CD4-positive, alpha-beta T cell treated with Interleukin-21 for 1 hour (primary cell): ENCODE measurements around the gene APOL3.
"Not testable (repeated sequence)": the region's sequence is repeated elsewhere in the genome, so short reads cannot be mapped to it uniquely, and the experiment has no call there.

ENCODE experiments used
- DNase-seq: peaks from one replicate; pipeline ENCODE4 v3.0.0-alpha.2; 2020

APOL3 gene

GRCh38 chr22:36156119-36156514 lies 4.4 kb downstream of the APOL3 start:
- DNase-seq: no peak

- DNase-seq: no peak
These were observed 4.9 kb downstream of the APOL3 start for GRCh38 chr22:36155702-36156101.

GRCh38 chr22:36154423-36154945 lies 6.1 kb downstream of the APOL3 start:
- DNase-seq: no peak

GRCh38 chr22:36153501-36154422 lies 6.8 kb downstream of the APOL3 start:
- DNase-seq: no peak

GRCh38 chr22:36152821-36153220 lies 7.7 kb downstream of the APOL3 start:
- DNase-seq: not testable (repeated sequence)

GRCh38 chr22:36152088-36152487 lies 8.5 kb downstream of the APOL3 start:
- DNase-seq: no peak

GRCh38 chr22:36151006-36151595 lies 9.5 kb downstream of the APOL3 start:
- DNase-seq: no peak

GRCh38 chr22:36149441-36149840 lies 11.1 kb downstream of the APOL3 start:
- no peak for DNase-seq

- DNase-seq: no peak
These were observed 12.1 kb downstream of the APOL3 start for GRCh38 chr22:36148411-36148810.

GRCh38 chr22:36147196-36147791 lies 13.3 kb downstream of the APOL3 start:
- DNase-seq: no peak

GRCh38 chr22:36145881-36146280 lies 14.7 kb downstream of the APOL3 start:
- no peak for DNase-seq

GRCh38 chr22:36144886-36145541 lies 15.5 kb downstream of the APOL3 start:
- peak; percentile 48 for DNase-seq

GRCh38 chr22:36143956-36144355 lies 16.6 kb downstream of the APOL3 start:
- no peak for DNase-seq

GRCh38 chr22:36143066-36143815 lies 17.3 kb downstream of the APOL3 start:
- DNase-seq: no peak

- no peak for DNase-seq
These were observed 19.1 kb downstream of the APOL3 start for GRCh38 chr22:36141481-36141880.

- DNase-seq: not testable (repeated sequence)
These were observed 21.8 kb downstream of the APOL3 start for GRCh38 chr22:36138709-36139108.

GRCh38 chr22:36136988-36137387 lies 23.6 kb downstream of the APOL3 start:
- DNase-seq: no peak

- DNase-seq: no peak
These were observed 24.1 kb downstream of the APOL3 start for GRCh38 chr22:36136475-36136874.

GRCh38 chr22:36135306-36135980 lies 25.1 kb downstream of the APOL3 start:
- no peak for DNase-seq

- DNase-seq: no peak
These were observed 26.4 kb downstream of the APOL3 start for GRCh38 chr22:36134182-36134581.

- no peak for DNase-seq
These were observed 28.6 kb downstream of the APOL3 start for GRCh38 chr22:36131907-36132306.
